Sigmoid colon (tissue), 7 donors: ENCODE measurements around the gene POLE. TPM values are rescaled to one million over a fixed set of nuclear protein-coding genes. Genes with fewer than 3 reads are reported as not detected.

Experiments
- DNase-seq: peaks from one replicate; pipeline ENCODE4 v3.0.0-alpha.2; 2019
- H3K27ac ChIP-seq, 4 donors: fragments of 200-600 bp; sonication (generic); one replicate each; pipeline ENCODE4 v1.5.1; 2016 to 2019; ENCODE audit warnings: mild to moderate bottlenecking in 1 of 4
- H3K27me3 ChIP-seq, 3 donors: fragments of 200-600 bp; sonication (generic); one replicate each; pipeline ENCODE4 v1.5.1; 2019; ENCODE audit warnings: mild to moderate bottlenecking in 1 of 3
- H3K36me3 ChIP-seq, 4 donors: fragments of 200-600 bp; sonication (generic); one replicate each; pipeline ENCODE4 v1.5.1; 2016 to 2019
- H3K4me1 ChIP-seq, 4 donors: fragments of 200-600 bp; sonication (generic); one replicate each; pipeline ENCODE4 v1.5.1; 2017 to 2019
- H3K4me3 ChIP-seq, 4 donors: fragments of 200-600 bp; sonication (generic); one replicate each; pipeline ENCODE4 v1.5.1; 2017 to 2019; ENCODE audit warnings: mild to moderate bottlenecking in 2 of 4, moderate library complexity in 1 of 4
- H3K9me3 ChIP-seq, 4 donors: fragments of 200-600 bp in 3 of 4; sonication (generic) in 3 of 4; one replicate each; pipeline versions ENCODE4 v1.5.1 to v1.6.1; 2013 to 2019
- EP300 ChIP-seq, 4 donors: sonication (generic); formaldehyde crosslinking; IDR thresholded peaks; one replicate each; pipeline ENCODE4 v1.6.1; 2017; ENCODE audit warnings: antibody characterized with exemption in 4 of 4
- POLR2A ChIP-seq, 2 donors: fragments of 450-650 bp; IDR thresholded peaks; one replicate each; pipeline ENCODE4 v1.6.1; 2016; ENCODE audit warnings: antibody characterized with exemption in 2 of 2, mild to moderate bottlenecking in 2 of 2, moderate library complexity in 2 of 2
- POLR2AphosphoS5 ChIP-seq, 4 donors: sonication (generic); formaldehyde crosslinking; IDR thresholded peaks; one replicate each; pipeline ENCODE4 v1.6.1; 2017; ENCODE audit warnings: antibody characterized with exemption in 4 of 4
- whole genome bisulfite sequencing, 2 donors: extraction: QIAGEN DNeasy Blood & Tissue Kit; methylation state at CpG; one replicate each; pipeline ENCODE4 v1.1.7; 2013; 5-methylcytosine and 5-hydroxymethylcytosine counted together
- intact Hi-C: fragments of 100-400 bp; cut with DNase I; formaldehyde crosslinking; loops from one replicate; pipeline ENCODE4 v1.15.1; 2023
- polyA plus RNA-seq, 3 donors: library from polyadenylated mRNA; stranded (reverse); fragments of 200-250 nt; gene quantifications; one replicate each; pipeline ENCODE4 v1.2.3, GENCODE V29; 2013
- total RNA-seq, 4 donors: library from RNA; depleted of rRNA; stranded (reverse); fragments of >200 nt; gene quantifications; one replicate each; pipeline ENCODE4 v1.1.0, GENCODE V29; 2016
- TF ChIP-seq, protein P1 (sequence below), 4 experiments: fragments of 450-650 bp in 3 of 4; fragments of 200-600 bp in 1 of 4; IDR thresholded peaks; one replicate each; pipeline ENCODE4 v1.5.1; 2016 to 2019; ENCODE audit warnings: antibody characterized with exemption in 4 of 4, mild to moderate bottlenecking in 3 of 4, moderate library complexity in 2 of 4
- donor health status: healthy with polysubstance abuse.
- donor health status: Bipolar disorder and iron deficiency.
- donor health status: healthy.

The POLE gene
- total and polyA plus RNA-seq, 7 donors, result 11.1 to 37.4 (median 32.9) TPM

DNA sequence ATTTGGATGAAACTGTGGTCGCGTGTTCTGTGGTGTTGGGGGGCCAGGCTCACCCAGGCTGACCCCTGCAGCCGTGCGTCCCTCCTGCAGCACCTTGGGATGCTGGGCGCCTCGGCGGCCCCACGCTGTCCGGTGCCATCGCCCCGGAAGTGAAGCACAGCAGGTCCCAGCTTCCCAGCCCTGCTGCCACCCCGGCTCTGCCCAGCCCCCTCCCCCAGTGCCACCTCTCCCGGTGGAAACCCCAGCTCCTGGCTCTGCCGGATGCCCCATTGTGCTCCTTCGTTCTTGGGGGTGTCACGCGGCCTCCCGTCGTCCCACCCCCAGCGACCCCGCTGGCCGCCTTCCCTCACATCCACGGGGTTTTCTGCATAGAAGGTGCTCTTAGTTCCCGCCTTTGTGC lies 102.0 kb downstream of the POLE start:
- H3K4me1 ChIP-seq, result no peaks in the 10 kb centered on the region
- no peak overlapping the region for H3K4me3 ChIP-seq
- no peak for TF ChIP-seq EP300 (IDR thresholded peaks at IDR 0.05)
- TF ChIP-seq, protein P1, sequence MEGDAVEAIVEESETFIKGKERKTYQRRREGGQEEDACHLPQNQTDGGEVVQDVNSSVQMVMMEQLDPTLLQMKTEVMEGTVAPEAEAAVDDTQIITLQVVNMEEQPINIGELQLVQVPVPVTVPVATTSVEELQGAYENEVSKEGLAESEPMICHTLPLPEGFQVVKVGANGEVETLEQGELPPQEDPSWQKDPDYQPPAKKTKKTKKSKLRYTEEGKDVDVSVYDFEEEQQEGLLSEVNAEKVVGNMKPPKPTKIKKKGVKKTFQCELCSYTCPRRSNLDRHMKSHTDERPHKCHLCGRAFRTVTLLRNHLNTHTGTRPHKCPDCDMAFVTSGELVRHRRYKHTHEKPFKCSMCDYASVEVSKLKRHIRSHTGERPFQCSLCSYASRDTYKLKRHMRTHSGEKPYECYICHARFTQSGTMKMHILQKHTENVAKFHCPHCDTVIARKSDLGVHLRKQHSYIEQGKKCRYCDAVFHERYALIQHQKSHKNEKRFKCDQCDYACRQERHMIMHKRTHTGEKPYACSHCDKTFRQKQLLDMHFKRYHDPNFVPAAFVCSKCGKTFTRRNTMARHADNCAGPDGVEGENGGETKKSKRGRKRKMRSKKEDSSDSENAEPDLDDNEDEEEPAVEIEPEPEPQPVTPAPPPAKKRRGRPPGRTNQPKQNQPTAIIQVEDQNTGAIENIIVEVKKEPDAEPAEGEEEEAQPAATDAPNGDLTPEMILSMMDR (IDR thresholded peaks at IDR 0.05), result no peak
- no peak for TF ChIP-seq POLR2AphosphoS5 (IDR thresholded peaks at IDR 0.05)
- TF ChIP-seq POLR2A (IDR thresholded peaks at IDR 0.05), result no peak
- intact Hi-C loops, result no loop called here
- no peaks in the 10 kb centered on the region for H3K27me3 ChIP-seq
- no peak for DNase-seq
- peaks cover 0 to 34% (median 0%) of the 10 kb centered on the region in 4 donors for H3K36me3 ChIP-seq
- no peaks in the 10 kb centered on the region for H3K9me3 ChIP-seq
- 79 to 83% methylated on average over 24 of the region's 24 CpGs for WGBS, 2 donors
- no peak overlapping the region for H3K27ac ChIP-seq

DNA sequence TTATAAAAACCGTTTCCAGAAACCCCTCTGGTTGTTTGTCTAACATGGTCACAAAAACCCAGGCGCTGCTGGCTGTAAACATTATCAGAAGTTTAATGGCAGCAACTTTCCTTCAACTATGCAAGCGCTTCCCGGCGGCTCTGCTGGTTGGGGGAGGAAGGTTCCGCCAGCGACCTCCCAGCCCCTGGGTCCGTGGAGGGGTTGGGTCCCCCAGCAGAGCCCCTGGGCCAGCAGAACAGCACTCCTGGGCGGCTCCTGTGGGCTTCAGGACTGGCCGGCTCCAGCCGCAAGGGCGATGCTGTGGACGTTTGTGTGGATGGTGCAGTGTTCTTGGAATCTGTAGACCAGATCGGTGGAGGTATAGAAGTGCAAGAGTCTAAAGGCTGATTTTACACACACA lies 102.7 kb downstream of the POLE start:
- Histone ChIP-seq H3K9me3 (no peaks in the 10 kb centered on the region), H3K36me3 (peaks cover 0 to 42% (median 0%) of the 10 kb centered on the region in 4 donors), H3K4me3 (no peak overlapping the region), H3K27ac (no peak overlapping the region), H3K27me3 (no peaks in the 10 kb centered on the region), H3K4me1 (no peaks in the 10 kb centered on the region)
- DNase-seq, result no peak
- no peak for TF ChIP-seq EP300 (IDR thresholded peaks at IDR 0.05)
- TF ChIP-seq, protein P1 (IDR thresholded peaks at IDR 0.05), result no peak
- TF ChIP-seq POLR2AphosphoS5 (IDR thresholded peaks at IDR 0.05), result no peak
- TF ChIP-seq POLR2A (IDR thresholded peaks at IDR 0.05), result no peak
- intact Hi-C loops, result no loop called here
- WGBS, 2 donors, result 82 to 88% methylated on average over 14 of the region's 14 CpGs

DNA sequence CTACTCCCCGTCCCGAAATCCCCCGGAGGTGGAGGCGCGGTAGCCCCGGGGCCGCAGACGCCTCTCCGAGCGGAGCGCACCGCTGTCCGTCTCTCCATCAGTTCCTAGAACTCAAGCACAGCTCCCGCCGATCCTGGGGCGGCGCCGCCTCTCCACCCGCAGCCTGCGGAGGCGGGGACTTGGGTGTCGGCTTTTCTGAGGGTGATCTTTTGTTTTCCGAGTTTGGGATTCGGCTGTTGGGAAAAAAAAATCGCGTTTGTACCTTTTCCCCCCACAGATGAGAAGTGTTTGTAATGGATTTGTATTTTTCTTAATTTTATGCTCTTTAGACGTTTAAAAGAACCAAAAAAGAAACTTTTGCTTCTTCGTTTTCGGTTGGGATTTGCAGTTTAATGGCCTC lies 103.4 kb downstream of the POLE start:
- Histone ChIP-seq H3K27ac (no peak overlapping the region), H3K4me1 (no peaks in the 10 kb centered on the region), H3K9me3 (no peaks in the 10 kb centered on the region), H3K27me3 (no peaks in the 10 kb centered on the region), H3K36me3 (peaks cover 0 to 43% (median 2%) of the 10 kb centered on the region in 4 donors), H3K4me3 (peak overlapping the region in 1 of 4 donors; percentile 27)
- DNase-seq, result no peak
- TF ChIP-seq POLR2A (IDR thresholded peaks at IDR 0.05) (no peak), EP300 (IDR thresholded peaks at IDR 0.05) (no peak), POLR2AphosphoS5 (IDR thresholded peaks at IDR 0.05) (no peak)
- TF ChIP-seq, protein P1 (IDR thresholded peaks at IDR 0.05), result no peak
- 78 to 82% methylated on average over 29 of the region's 29 CpGs for WGBS, 2 donors
- intact Hi-C loops, result no loop called here

GRCh38 chr12:132583411-132583710 lies 103.8 kb downstream of the POLE start:
- Histone ChIP-seq H3K9me3 (no peaks in the 10 kb centered on the region), H3K36me3 (peaks cover 0 to 45% (median 3%) of the 10 kb centered on the region in 4 donors), H3K4me1 (no peaks in the 10 kb centered on the region), H3K27ac (no peak overlapping the region), H3K27me3 (no peaks in the 10 kb centered on the region), H3K4me3 (peak overlapping the region in 1 of 4 donors; percentile 27)
- 83 to 93% methylated on average over 50 of the region's 50 CpGs for WGBS, 2 donors
- intact Hi-C loops, result no loop called here
- DNase-seq, result no peak
- TF ChIP-seq POLR2A (IDR thresholded peaks at IDR 0.05), result no peak

DNA sequence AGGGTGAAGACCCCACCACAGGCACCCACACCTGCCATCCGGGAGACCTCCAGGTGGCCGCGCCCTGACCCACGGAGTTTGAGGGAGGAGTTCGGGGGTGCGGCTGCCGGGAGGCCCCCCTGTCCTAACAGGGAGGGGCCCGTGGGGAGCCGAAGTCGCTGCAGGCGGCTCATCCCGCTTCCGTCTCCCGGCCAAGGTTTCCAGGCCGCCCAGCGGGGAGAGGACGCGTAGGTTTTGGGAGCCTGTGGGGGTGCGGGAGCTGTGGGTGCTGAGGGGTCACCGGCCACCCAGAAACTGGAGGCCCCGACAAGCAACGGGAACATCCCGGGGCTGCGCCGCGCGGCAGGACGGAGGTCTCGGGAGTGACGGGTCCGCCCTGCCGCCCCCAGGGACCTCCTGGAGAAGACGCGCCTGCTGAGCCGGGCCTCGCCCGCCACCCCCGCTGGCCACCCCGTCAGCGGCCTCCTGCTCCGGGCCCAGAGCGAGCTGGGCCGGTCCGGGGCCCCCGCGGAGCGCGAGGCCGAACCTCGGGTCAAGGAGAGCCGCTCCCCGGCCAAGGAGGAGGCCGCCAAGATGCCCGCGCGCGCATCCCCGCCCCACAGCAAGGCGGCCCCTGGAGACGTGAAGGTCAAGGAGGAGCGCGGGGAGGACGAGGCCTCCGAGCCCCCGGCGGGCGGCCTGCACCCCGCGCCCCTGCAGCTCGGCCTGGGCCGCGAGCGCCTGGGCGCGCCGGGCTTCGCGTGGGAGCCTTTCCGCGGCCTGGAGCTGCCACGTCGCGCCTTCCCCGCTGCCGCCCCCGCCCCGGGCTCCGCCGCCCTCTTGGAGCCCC lies 104.3 kb downstream of the POLE start:
- H3K36me3 ChIP-seq, result peaks cover 0 to 50% (median 4%) of the 10 kb centered on the region in 4 donors
- 80 to 88% methylated on average over 89 of the region's 89 CpGs for WGBS, 2 donors
- no peaks in the 10 kb centered on the region for H3K9me3 ChIP-seq
- intact Hi-C loops, result no loop called here
- H3K27me3 ChIP-seq, result no peaks in the 10 kb centered on the region
- no peaks in the 10 kb centered on the region for H3K4me1 ChIP-seq
- no peak for DNase-seq
- H3K4me3 ChIP-seq, result peak overlapping the region; percentile 12 to 36 (median 26)
- H3K27ac ChIP-seq, result peak overlapping the region in 3 of 4 donors; percentile 25 to 72 (median 37)
- TF ChIP-seq EP300 (IDR thresholded peaks at IDR 0.05) (no peak), POLR2AphosphoS5 (IDR thresholded peaks at IDR 0.05) (no peak), POLR2A (IDR thresholded peaks at IDR 0.05) (no peak)
- TF ChIP-seq, protein P1 (IDR thresholded peaks at IDR 0.05), result no peak
